CD4-positive, alpha-beta T cell treated with Interleukin-15 for 1 hour (primary cell): ENCODE measurements around the gene ATP8B4.

Experiments
- DNase-seq: peaks from one replicate; pipeline ENCODE4 v3.0.0-alpha.2; 2020

Gene ATP8B4

DNA sequence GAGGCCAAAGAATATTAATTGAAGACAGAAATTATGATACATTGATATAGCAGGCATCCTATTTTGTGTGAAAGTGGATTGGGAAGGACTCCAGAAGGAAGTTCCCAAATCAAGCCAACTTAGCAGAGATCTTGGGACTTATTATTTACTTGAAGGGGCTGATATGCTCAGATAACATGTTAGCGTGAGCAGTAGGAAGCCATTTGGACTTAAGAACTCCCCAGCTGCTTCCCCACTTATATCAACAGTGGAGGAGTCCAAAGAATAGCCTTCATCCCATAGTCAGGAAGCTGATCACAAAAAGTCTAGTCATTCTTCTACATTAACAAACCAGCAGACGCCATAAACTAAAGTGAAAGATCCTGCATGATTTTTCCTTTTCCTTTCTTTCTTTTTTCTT is 200.0 kb downstream of the ATP8B4 start:
- no peak for DNase-seq

DNA sequence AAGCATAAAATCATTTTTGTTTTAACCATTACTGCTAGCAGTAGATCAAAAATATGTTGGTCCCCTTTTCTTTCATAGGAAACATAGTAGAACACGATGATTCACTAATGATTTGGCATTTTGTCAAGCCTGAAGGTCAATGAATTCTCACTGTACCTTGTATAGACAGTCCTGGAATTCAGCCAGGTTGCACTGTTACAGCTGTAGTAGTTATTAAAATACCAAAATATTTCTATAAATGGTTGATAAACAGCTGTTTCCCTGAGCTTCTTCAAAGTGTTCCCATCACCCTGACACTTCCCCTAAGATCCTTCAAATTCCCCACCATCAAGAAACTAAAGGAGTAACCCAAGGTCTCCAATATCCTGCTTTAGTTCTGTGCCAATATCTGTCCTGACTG is 200.9 kb downstream of the ATP8B4 start:
- no peak for DNase-seq

DNA sequence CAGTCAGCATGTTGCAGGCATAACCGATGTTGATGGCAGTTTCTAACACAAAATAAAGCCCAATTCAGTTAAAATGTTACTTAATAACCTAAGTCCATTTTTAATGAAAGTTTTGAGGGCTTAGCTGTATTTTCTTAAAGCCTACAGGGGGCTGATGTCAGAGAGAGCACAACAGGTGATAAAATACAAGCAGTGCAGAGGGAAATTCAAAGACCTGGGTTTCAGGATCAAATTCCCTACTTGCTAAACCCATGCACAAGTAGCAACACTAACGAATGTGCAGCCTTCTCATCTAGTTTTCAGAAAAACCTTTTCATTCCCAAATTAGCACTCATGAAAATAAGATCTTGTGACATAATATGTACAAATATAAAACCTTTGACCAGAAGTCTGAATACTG is 202.0 kb downstream of the ATP8B4 start:
- no peak for DNase-seq

DNA sequence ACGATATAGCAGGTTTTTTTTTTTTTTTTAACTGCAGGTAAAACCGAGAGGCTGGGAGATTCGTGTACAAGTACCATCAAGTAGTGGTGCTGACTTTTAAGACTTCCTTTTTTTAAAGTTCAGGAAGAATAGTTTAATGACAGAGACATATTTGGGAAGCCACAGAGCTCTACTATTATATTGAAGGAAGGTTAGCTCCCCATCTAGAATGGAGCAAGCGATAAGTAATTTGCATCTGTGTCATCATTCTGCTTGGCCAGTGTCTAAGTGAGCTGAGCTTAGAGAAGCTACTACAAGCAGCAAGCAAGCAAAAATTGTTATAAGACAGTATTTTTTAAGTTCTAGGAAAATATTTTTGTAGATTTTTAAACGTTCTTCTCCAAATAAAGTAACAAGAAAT is 203.2 kb downstream of the ATP8B4 start:
- no peak for DNase-seq

DNA sequence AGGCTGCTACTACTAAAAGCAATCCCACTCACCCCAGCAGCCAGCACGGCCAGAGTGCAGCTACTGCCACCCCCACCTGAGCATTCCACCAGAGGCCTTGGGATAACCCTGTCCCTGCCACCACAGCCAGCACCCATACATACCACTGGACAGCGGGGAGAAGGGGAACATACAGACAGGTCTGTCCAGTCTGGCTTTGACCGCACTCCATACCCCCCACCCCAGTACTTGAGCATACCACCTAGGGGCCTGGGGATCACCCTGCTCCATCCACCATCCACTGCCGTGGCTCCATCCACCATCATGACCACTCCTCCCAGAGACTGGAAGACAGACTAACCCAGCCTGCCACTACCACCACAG is 210.1 kb downstream of the ATP8B4 start:
- no peak for DNase-seq

DNA sequence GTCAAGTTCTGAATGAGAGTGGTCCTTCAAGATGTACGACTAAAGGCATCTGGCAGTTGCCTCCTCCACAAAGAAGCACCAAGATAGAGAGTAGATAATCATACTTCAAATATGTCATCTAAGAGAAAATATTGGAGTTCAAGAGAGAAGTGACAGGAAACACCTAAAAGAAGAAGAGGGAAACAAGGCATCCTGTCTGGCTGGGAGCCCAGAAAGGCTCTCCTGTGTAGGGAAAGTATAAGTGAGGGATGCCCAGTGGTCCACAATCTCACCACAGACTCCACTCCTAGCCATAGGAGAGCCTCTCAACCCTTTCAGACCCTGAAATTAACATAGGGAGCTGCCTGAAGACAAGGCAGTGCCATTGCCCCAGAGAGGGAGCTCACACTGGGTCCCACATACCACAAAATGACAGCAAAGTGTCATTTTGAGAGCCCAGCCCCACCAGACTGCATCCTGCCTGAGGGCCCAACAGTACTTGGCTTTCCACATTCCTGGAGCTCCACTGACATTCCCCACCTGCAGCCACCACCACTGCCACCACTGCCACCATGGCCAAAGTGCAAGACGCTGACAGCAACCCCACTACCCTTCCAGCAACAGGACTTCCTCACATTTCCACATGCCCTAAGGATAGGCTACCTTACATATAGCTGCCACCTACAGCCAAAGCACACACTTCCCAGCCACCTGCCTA is 210.6 kb downstream of the ATP8B4 start:
- no peak for DNase-seq

DNA sequence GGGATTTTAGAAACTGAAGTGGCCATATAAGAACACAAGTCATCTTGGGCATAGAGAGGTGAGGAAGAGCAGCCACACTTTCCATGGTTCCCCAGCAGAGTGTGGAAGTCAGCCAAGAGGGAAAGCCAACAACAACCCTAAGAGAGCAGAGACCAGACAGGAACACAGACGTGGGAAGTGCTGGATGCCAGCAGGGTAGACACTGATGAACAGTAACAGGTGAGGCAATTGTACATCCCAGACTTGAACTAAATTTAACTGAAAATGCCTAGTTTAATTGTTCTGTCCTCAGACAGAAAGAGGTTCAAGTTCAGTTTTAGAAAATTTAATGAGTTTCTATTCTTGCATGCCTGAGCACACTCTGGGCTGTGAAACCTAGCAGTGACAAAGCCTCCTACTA is 212.1 kb downstream of the ATP8B4 start:
- DNase-seq: no peak

DNA sequence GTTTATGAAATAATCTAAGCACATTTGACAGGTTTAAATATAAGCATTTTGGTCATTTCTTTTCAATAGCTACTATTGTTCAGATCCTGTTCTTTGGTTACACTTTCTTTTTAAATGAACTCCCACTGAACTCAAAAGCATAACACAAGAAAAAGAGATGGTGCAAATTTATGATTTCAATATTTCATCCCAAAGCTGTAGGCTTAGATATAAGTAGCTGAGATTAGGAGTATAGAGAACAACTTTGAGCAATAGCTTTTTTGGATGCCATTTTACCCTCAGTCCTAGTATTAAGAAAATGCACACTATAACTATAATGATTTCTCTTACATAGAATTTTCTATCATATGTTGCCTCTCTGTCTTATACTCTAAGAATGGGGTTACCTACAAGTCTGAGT is 213.8 kb downstream of the ATP8B4 start:
- DNase-seq: no peak

DNA sequence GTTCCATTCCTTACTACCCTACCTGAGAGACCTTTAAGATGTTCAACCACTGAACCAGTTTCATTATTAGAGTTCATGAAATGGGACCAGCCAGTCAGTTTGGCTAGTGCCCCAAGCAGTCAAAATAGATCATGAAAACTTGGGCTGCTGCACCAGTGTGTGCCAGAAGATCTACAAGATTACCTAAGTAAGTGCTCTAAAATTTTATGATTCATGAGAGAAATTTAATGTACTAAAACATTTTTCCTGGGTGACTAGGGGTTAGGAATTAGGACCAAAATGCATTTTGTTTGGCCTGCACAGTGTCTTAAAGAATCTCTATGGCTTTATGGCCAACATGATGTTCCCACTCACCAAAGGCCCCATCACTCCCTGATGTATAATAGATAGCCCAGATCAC is 214.7 kb downstream of the ATP8B4 start:
- no peak for DNase-seq

DNA sequence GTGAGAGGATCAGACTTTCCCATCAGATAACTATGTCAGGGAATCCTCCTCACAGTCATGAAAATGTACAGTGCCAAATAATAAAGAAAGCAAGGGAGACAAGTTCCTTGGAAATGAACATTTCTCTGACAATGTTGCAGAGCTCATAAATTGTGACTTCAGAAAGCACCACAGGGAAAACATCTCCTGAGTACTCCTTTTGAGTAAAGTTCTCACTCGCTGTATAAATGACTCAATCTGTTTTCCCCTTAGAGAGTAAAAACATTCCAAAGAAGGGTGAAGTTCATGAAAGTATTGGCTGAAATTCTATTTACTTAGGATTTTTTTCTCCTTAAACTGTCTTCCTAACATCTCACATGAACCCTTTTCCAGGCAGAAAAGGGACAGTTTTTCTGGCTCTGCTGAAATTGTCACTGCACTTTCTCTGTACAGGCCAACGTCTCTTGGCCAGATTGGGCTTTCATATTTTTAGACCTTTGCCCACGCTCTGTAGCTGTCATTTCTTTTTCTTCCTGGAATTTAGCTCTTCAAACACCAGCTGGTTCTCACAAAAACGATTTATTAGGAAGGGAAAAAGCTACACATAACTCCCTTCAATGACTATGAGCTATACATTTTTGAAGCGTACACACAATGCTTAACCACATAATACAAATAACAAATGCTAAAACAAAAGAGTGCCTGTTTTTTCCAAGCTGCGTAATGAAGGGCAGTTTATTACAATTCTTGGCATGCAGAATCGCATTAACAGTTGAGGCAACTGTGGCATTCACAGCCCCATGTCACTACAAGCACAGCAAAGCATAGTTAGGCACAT is 216.1 kb downstream of the ATP8B4 start:
- DNase-seq: no peak

DNA sequence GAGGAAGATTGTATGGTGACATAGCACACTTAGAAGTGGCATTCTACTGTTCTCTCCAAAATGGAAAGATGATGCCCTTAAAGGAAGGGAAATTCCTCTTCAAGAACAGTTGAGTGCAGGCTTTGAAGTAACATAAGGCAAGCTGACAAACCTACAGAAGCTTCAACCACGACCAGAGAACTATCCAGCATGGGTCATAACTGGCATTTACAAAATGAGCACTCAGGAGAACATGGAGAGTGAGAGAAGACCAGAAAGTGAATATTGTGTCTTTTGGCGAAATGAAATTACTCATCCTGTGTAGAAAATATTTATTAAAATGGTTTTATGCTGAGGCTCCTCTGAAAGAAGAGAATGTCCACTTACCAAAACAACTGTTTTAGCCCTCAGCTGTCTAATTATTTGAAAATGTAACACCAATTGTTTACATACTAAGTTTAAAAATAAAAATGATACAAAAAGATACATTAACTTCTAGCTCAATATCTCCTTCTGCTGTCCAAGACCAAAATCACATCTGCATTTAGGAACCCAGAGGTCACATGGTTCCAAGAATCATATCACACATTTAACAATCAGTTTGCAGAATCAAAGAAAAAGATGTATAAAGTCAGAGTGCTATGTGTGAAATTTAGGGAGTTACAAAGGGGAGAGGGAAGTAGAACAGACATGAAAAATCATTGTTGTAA is 216.9 kb downstream of the ATP8B4 start:
- no peak for DNase-seq

DNA sequence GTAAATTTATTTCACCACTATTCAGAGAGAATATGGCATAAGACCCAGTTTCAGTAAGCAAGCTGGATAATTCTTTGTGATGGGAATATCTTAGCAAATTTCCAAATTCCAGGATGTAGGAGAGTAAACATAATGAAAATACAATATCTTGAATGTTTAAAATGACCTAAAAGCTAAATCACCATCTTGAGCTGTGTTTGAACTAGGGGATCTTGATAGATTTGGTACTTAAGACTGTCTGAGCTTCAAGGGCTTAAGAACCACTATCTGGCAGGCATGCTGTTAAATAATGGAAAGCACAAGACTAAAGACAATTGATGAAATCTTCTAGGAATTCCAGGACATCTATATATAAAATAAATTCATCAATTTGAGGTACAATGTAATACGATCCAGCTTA is 217.7 kb downstream of the ATP8B4 start:
- DNase-seq: no peak

DNA sequence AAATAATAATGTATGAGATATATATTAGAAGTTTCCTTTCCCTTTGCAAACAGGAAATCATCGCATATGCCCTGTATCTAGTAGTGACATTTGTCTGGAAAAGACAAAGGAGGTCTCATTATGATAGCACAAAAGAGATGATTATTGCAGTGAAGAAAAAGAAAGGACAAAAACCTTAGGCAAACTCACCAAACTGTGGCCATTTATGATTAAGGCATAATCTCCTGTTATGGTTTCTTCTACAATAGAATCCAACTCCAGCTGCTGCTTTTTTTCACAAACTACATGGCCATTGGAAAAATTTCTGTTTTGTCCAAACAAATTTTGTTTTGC is 218.2 kb downstream of the ATP8B4 start:
- DNase-seq: no peak

DNA sequence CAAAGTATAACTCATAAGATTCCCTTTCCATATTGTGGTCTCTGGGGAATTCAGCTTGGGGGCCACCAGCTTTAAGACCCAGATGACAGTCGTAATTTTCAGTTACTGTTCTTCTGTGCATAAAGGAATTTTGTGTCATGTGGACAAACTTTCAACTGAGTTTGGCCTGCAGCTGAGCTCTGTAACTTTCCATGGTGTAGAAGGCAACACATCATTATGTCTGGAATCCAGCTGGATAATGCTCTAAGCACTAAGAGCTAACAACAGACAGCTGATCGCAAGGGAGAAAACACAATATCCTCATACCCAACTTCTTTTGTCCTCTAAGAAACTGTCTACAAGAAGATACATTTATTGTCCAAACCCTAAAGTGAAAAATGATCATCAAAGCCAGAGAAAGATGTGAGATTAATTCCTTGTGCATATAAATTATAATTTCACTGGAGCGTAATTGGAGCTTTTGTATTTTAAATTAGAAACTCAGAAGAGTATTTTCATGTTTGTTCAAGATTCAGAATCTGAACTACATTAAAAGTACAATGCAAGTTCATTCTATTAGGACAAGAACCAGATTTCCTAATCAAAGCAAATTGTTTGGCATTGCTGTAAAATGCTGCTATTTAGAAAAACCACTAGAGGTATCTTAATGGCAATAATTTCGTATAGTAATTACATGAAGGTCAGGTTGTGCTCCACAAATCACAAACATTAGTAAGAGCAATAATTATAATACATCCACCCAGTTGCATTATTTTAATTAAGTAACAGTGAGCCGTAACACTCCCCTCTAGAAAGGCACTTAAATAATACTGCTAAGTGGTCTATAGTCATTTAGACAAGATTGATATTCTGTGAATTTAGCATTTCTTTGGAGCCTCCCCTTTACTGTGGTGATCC is 218.8 kb downstream of the ATP8B4 start:
- DNase-seq: no peak

DNA sequence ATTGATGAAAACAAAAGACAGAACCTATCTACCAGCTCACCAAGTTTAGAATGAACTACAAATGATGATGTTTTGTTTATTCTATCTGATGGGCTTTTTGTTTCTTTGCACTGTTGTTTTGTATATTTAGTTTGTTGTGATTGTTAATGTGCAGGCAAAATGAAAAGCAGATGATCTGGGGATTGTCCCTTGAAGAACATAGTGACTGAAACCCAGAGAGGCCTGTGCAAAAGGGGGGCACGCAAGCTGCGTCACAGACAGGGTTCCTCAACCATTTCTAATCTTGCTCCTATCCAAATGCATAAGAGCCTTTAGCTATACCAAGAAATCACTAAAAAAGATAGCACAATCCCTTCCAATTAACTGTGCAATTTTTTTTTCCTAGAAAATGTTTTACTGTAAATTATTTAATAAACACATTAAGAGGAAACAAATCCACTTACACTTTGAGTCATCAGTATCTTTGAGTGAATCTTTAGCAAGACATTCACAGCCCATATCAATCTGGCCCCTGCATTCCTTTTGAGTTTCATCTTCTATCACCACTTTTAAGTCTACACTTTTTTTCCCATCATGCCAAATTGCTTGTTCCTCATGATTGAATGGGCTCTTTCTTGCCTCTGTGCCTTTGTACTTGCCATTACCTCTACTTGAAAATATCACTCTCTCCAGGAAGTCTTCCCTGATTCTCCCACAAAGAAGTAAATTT is 220.3 kb downstream of the ATP8B4 start:
- DNase-seq: no peak

DNA sequence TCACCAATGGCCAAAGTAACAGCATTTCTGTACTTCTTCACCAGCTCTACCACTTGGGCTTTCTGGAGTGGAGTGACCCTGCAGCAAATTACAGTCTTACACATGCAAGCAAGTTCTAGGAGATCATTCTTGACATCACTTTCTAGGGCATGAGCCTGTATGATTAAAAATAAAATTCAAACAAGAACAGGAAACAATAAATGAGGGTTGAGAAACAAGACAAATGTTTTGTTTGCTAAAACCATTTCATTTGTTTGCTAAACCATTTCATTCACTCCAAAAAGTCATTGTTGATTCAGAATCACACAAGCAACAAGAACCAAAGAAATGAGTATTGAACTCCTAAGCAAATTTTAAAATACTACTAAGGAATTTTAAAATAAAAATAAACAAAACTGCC is 220.9 kb downstream of the ATP8B4 start:
- DNase-seq: no peak

DNA sequence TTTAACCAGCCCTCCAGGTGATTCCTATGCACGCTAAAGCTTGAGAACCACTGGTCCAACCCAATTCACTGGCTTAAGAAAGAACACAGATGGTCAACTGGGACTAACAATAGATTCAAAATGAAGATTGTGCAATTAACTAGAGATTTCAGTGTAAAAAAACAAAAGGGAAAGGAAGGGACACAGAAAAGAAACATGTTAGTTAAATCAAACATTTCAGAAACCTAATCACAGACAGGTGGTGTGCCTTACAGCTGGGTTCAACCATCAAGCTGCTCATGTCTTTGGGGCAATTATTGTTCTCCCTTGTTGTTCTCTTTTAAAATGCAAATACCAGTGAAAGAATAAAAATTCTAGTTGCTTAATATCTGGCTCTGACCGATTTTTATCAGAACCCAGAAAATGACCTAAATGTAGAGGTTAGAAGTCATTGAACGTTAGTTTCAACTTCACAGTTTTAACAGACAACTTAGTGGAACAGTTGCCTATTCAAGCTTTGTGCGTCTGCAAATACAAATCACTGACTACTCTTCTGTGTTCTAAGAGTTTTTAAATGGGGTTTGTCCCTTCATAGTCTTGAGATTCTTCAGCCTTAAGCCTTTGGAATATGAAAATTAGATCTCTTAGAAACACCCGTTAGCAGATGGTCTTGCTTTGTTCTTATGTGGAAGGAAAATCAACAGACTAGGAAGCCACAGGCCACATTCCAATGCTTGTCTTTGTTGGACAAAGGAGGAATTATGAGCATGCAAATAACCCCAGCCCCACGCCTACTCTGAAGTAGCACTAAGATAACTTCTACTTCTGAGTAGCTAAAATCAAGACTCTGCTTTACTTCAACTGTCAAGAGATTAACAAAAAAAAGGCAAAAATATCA is 223.4 kb downstream of the ATP8B4 start:
- no peak for DNase-seq

DNA sequence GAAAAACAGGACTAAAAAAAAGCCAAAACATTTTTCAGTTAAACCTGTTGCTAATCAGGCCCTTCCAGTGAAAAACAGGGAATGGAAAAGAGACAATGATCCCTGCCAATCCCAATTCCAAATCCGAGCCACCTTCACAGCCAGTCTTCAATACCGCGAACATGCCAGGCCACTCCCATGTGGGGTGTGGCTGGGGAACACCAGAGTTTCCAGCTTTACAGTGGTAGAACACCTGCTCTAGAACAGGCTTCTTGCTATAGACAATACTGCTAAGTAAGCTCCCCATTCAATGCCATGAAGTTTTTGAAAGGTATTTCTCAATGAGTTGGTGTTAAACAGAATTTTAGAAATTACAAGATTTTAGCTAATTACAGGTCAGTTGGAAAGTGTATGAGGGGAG is 228.3 kb downstream of the ATP8B4 start:
- DNase-seq: no peak

DNA sequence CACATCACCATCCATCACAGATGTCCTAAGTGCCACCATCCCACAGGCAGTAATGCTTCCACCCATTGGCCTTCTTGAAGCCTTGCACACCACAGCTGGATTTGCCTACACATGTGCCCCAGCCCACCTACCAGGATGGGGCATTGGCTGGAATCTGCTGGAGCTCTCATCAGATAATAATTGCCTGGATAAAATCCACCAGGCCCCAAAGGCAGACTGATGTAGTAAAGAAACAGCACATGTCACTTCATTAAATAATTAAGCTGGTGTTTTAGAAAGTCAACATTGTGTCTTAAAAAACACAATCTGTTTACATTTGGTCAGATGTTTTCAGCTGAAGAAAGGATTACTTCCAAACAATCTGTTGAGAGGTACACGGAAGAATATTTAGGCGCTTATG is 229.5 kb downstream of the ATP8B4 start:
- DNase-seq: no peak

DNA sequence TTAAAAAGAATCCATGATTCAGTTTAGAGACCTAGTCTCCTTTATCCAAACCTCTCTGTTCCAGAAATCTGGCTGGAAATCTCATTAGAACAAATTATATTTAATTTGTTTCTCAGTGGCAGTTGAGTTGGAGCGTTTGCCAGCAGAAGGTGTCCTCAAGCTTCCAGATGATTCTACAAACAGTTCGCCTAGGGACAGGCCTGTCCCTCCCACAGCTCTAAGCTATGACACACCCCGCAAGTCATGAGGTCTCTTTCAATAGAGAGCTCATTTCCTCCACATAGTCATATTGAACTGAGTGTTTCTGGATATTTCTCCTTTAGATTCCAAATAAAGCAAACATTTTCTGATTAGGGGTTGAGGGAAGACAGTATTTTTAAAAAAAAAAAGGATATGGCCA is 230.3 kb downstream of the ATP8B4 start:
- no peak for DNase-seq

DNA sequence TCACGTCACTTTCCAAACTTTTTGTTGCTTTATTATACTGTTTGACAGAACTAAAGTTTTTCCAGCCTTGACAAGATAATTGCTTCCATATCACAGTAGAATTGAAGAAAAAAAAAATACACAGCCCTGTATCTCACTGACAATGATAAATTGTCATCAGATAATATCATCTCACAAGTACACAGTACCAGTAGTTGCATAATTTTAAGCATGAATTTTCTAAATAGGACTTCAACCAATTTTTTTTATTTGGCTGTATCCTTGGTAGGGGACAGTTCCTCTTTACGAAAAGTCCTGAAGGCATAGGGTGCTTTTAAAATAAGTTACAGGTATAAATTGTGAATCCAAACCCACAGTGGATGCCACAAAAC is 230.7 kb downstream of the ATP8B4 start:
- DNase-seq: no peak
